PFSK-1 (cell line): ENCODE data around the gene SAG.

Source experiments
- POLR2AphosphoS5 ChIP-seq: IDR thresholded peaks from 2 replicates; pipeline ENCODE4 v1.6.1; 2012; ENCODE audit warnings: low read depth, mild to moderate bottlenecking, control low read depth, low read length, moderate library complexity
- SIN3A ChIP-seq: IDR thresholded peaks from 2 replicates; pipeline ENCODE4 v1.6.1; 2012; ENCODE audit warnings: mild to moderate bottlenecking, low read length, moderate library complexity, borderline replicate concordance; ENCODE audit not compliant: insufficient read depth
- TAF1 ChIP-seq: IDR thresholded peaks from 2 replicates; pipeline ENCODE4 v1.6.1; 2012; ENCODE audit warnings: low read length, control low read depth, borderline replicate concordance; ENCODE audit not compliant: insufficient read depth
- TF ChIP-seq, protein P1 (sequence below), 2 experiments: IDR thresholded peaks; 2 replicates each; pipeline versions ENCODE4 v1.6.1 to v1.8.0; 2011 to 2012; ENCODE audit warnings: low read depth in 2 of 2, low read length in 2 of 2, control low read depth in 1 of 2, inconsistent platforms in 1 of 2, mild to moderate bottlenecking in 1 of 2, moderate library complexity in 1 of 2; ENCODE audit not compliant: insufficient read depth in 1 of 2

DNA sequence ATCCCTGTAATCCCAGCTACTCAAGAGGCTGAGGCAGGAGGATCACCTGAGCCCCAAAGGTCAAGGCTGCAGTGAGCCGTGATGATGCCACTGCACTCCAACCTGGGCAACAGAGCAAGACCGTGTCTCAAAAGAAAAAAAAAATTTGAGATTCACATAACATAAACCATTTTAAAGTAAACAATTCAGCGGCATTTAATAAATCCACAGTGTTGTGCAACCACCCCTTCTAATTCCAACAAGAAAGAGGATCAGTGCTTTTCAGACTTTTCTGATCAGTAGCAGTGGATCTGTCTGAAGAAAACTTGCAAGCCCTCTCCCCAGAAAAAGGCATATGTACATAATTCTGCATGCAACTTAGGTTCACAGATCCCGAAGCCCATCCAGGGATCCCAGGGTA, 7.2 kb upstream of the SAG start:
- TF ChIP-seq SIN3A (no peak), POLR2AphosphoS5 (no peak), TAF1 (no peak)
- TF ChIP-seq, protein P1, sequence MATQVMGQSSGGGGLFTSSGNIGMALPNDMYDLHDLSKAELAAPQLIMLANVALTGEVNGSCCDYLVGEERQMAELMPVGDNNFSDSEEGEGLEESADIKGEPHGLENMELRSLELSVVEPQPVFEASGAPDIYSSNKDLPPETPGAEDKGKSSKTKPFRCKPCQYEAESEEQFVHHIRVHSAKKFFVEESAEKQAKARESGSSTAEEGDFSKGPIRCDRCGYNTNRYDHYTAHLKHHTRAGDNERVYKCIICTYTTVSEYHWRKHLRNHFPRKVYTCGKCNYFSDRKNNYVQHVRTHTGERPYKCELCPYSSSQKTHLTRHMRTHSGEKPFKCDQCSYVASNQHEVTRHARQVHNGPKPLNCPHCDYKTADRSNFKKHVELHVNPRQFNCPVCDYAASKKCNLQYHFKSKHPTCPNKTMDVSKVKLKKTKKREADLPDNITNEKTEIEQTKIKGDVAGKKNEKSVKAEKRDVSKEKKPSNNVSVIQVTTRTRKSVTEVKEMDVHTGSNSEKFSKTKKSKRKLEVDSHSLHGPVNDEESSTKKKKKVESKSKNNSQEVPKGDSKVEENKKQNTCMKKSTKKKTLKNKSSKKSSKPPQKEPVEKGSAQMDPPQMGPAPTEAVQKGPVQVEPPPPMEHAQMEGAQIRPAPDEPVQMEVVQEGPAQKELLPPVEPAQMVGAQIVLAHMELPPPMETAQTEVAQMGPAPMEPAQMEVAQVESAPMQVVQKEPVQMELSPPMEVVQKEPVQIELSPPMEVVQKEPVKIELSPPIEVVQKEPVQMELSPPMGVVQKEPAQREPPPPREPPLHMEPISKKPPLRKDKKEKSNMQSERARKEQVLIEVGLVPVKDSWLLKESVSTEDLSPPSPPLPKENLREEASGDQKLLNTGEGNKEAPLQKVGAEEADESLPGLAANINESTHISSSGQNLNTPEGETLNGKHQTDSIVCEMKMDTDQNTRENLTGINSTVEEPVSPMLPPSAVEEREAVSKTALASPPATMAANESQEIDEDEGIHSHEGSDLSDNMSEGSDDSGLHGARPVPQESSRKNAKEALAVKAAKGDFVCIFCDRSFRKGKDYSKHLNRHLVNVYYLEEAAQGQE (IDR thresholded peaks at IDR 0.05; ENCODE audit: insufficient read depth in 1 of 2, low read depth in 2 of 2, low read length in 2 of 2), result no peak
